D721Med (cell line): ENCODE data around the gene NUP107.

ENCODE experiments used
- DNase-seq: peaks from one replicate; pipeline ENCODE4 v3.0.0; 2011; ENCODE audit warnings: low spot score; ENCODE audit not compliant: insufficient read length
- FAIRE-seq: peaks from 2 replicates; lab custom pipeline; 2011; peaks lifted over from hg19 to GRCh38; lab: Jason Lieb, UNC
- CTCF ChIP-seq: IDR thresholded peaks from 2 replicates; pipeline ENCODE4 v1.5.1; 2012; ENCODE audit warnings: mild to moderate bottlenecking, control low read depth; ENCODE audit not compliant: insufficient read depth; ENCODE audit errors: missing control alignments

NUP107 gene

GRCh38 chr12:68772714-68773113 lies 85.9 kb downstream of the NUP107 start:
- no peak for TF ChIP-seq CTCF
- DNase-seq: no peak
- FAIRE-seq: no peak

GRCh38 chr12:68773582-68773981 lies 86.8 kb downstream of the NUP107 start:
- no peak for TF ChIP-seq CTCF
- DNase-seq (no peak), FAIRE-seq (no peak)

GRCh38 chr12:68775121-68775630 lies 88.4 kb downstream of the NUP107 start:
- no peak for DNase-seq
- FAIRE-seq: no peak
- TF ChIP-seq CTCF: no peak

GRCh38 chr12:68776976-68777610 lies 90.3 kb downstream of the NUP107 start:
- TF ChIP-seq CTCF: no peak
- FAIRE-seq (no peak), DNase-seq (no peak)

GRCh38 chr12:68779280-68779679 lies 92.5 kb downstream of the NUP107 start:
- DNase-seq (no peak), FAIRE-seq (no peak)
- no peak for TF ChIP-seq CTCF

- DNase-seq: no peak
- FAIRE-seq: no peak
- no peak for TF ChIP-seq CTCF
These were observed 94.0 kb downstream of the NUP107 start for GRCh38 chr12:68780731-68781130.

- DNase-seq: no peak
- TF ChIP-seq CTCF: no peak
- no peak for FAIRE-seq
These were observed 95.0 kb downstream of the NUP107 start for GRCh38 chr12:68781728-68782127.
